ENCODE measurements around the gene C19orf25. TPM values are rescaled to one million over a fixed set of nuclear protein-coding genes. Genes with fewer than 3 reads are reported as not detected.

The C19orf25 gene
- total RNA-seq, 1 donor from 2014 or later, result 29.7 TPM

GRCh38 chr19:1509602-1510441, 30.8 kb upstream of the C19orf25 start:
- H3K9me3 Mint-ChIP-seq (ENCODE audit: unreplicated experiment), result no peaks in the 10 kb centered on the region
- H3K27ac Mint-ChIP-seq (ENCODE audit: unreplicated experiment), result peak overlapping the region; percentile 5
- H3K27me3 Mint-ChIP-seq (ENCODE audit: unreplicated experiment), result peaks cover 3% of the 10 kb centered on the region
- H3K36me3 Mint-ChIP-seq (ENCODE audit: low read depth, unreplicated experiment), result peaks cover 3% of the 10 kb centered on the region
- H3K4me1 Mint-ChIP-seq (ENCODE audit: unreplicated experiment), result peaks cover 5% of the 10 kb centered on the region
- no peak for TF ChIP-seq CTCF (IDR thresholded peaks at IDR 0.05; ENCODE audit: unreplicated experiment)
- DNase-seq (ENCODE audit: low spot score), result no peak
- H3K4me3 Mint-ChIP-seq (ENCODE audit: unreplicated experiment), result peak overlapping the region; percentile 2

- peaks cover 5% of the 10 kb centered on the region for H3K4me1 Mint-ChIP-seq (ENCODE audit: unreplicated experiment)
- DNase-seq (ENCODE audit: low spot score), result no peak
- no peak for TF ChIP-seq CTCF (IDR thresholded peaks at IDR 0.05; ENCODE audit: unreplicated experiment)
- peaks cover 3% of the 10 kb centered on the region for H3K36me3 Mint-ChIP-seq (ENCODE audit: low read depth, unreplicated experiment)
- H3K4me3 Mint-ChIP-seq (ENCODE audit: unreplicated experiment), result no peak overlapping the region
- H3K9me3 Mint-ChIP-seq (ENCODE audit: unreplicated experiment), result no peaks in the 10 kb centered on the region
- peaks cover 7% of the 10 kb centered on the region for H3K27me3 Mint-ChIP-seq (ENCODE audit: unreplicated experiment)
- H3K27ac Mint-ChIP-seq (ENCODE audit: unreplicated experiment), result peak overlapping the region; percentile 61
Measured at GRCh38 chr19:1508507-1508856, 29.5 kb upstream of the C19orf25 start.

- Mint-ChIP-seq H3K27ac (ENCODE audit: unreplicated experiment) (peak overlapping the region; percentile 72), H3K4me1 (ENCODE audit: unreplicated experiment) (peaks cover 5% of the 10 kb centered on the region), H3K27me3 (ENCODE audit: unreplicated experiment) (peaks cover 7% of the 10 kb centered on the region), H3K36me3 (ENCODE audit: low read depth, unreplicated experiment) (peaks cover 3% of the 10 kb centered on the region), H3K4me3 (ENCODE audit: unreplicated experiment) (peak overlapping the region; percentile 77), H3K9me3 (ENCODE audit: unreplicated experiment) (no peaks in the 10 kb centered on the region)
- no peak for TF ChIP-seq CTCF (IDR thresholded peaks at IDR 0.05; ENCODE audit: unreplicated experiment)
- DNase-seq (ENCODE audit: low spot score), result peak; percentile 84
Measured at GRCh38 chr19:1507763-1508506, 28.9 kb upstream of the C19orf25 start.

GRCh38 chr19:1507192-1507660, 28.2 kb upstream of the C19orf25 start:
- DNase-seq (ENCODE audit: low spot score), result no peak
- Mint-ChIP-seq H3K27me3 (ENCODE audit: unreplicated experiment) (peaks cover 7% of the 10 kb centered on the region), H3K4me3 (ENCODE audit: unreplicated experiment) (no peak overlapping the region), H3K9me3 (ENCODE audit: unreplicated experiment) (no peaks in the 10 kb centered on the region), H3K27ac (ENCODE audit: unreplicated experiment) (no peak overlapping the region), H3K4me1 (ENCODE audit: unreplicated experiment) (peaks cover 5% of the 10 kb centered on the region), H3K36me3 (ENCODE audit: low read depth, unreplicated experiment) (peaks cover 3% of the 10 kb centered on the region)
- no peak for TF ChIP-seq CTCF (IDR thresholded peaks at IDR 0.05; ENCODE audit: unreplicated experiment)

All from endothelial cell (in vitro differentiated cells).